ENCODE results near the gene PLPPR3. TPM values are rescaled to one million over a fixed set of nuclear protein-coding genes. Genes with fewer than 3 reads are reported as not detected.

PLPPR3 gene
- total RNA-seq, 1 donor from 2014 or later, result 5.4 TPM

- Mint-ChIP-seq H3K9me3 (ENCODE audit: low read depth) (no peaks in the 10 kb centered on the region), H3K36me3 (ENCODE audit: low read depth) (peaks cover 17% of the 10 kb centered on the region), H3K27me3 (ENCODE audit: low read depth) (no peaks in the 10 kb centered on the region), H3K4me1 (ENCODE audit: low read depth) (peaks cover 44% of the 10 kb centered on the region), H3K27ac (ENCODE audit: unreplicated experiment) (peak overlapping the region; percentile 78), H3K4me3 (ENCODE audit: unreplicated experiment) (peak overlapping the region; percentile 63)
- no peak for DNase-seq (ENCODE audit: low spot score)
- TF ChIP-seq, protein P1, sequence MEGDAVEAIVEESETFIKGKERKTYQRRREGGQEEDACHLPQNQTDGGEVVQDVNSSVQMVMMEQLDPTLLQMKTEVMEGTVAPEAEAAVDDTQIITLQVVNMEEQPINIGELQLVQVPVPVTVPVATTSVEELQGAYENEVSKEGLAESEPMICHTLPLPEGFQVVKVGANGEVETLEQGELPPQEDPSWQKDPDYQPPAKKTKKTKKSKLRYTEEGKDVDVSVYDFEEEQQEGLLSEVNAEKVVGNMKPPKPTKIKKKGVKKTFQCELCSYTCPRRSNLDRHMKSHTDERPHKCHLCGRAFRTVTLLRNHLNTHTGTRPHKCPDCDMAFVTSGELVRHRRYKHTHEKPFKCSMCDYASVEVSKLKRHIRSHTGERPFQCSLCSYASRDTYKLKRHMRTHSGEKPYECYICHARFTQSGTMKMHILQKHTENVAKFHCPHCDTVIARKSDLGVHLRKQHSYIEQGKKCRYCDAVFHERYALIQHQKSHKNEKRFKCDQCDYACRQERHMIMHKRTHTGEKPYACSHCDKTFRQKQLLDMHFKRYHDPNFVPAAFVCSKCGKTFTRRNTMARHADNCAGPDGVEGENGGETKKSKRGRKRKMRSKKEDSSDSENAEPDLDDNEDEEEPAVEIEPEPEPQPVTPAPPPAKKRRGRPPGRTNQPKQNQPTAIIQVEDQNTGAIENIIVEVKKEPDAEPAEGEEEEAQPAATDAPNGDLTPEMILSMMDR (IDR thresholded peaks at IDR 0.05), result no peak
These were observed 20.5 kb downstream of the PLPPR3 start for GRCh38 chr19:801030-801860.

- Mint-ChIP-seq H3K4me1 (ENCODE audit: low read depth) (peaks cover 44% of the 10 kb centered on the region), H3K9me3 (ENCODE audit: low read depth) (no peaks in the 10 kb centered on the region), H3K27ac (ENCODE audit: unreplicated experiment) (peak overlapping the region; percentile 93), H3K27me3 (ENCODE audit: low read depth) (no peaks in the 10 kb centered on the region), H3K4me3 (ENCODE audit: unreplicated experiment) (peak overlapping the region; percentile 81), H3K36me3 (ENCODE audit: low read depth) (peaks cover 17% of the 10 kb centered on the region)
- no peak for DNase-seq (ENCODE audit: low spot score)
- TF ChIP-seq, protein P1 (IDR thresholded peaks at IDR 0.05), result no peak
These were observed 21.3 kb downstream of the PLPPR3 start for GRCh38 chr19:800360-801029.

GRCh38 chr19:799076-799881, 22.5 kb downstream of the PLPPR3 start:
- H3K27ac Mint-ChIP-seq (ENCODE audit: unreplicated experiment), result peak overlapping the region; percentile 93
- TF ChIP-seq, protein P1 (IDR thresholded peaks at IDR 0.05), result peak; percentile 71
- H3K36me3 Mint-ChIP-seq (ENCODE audit: low read depth), result peaks cover 14% of the 10 kb centered on the region

DNA sequence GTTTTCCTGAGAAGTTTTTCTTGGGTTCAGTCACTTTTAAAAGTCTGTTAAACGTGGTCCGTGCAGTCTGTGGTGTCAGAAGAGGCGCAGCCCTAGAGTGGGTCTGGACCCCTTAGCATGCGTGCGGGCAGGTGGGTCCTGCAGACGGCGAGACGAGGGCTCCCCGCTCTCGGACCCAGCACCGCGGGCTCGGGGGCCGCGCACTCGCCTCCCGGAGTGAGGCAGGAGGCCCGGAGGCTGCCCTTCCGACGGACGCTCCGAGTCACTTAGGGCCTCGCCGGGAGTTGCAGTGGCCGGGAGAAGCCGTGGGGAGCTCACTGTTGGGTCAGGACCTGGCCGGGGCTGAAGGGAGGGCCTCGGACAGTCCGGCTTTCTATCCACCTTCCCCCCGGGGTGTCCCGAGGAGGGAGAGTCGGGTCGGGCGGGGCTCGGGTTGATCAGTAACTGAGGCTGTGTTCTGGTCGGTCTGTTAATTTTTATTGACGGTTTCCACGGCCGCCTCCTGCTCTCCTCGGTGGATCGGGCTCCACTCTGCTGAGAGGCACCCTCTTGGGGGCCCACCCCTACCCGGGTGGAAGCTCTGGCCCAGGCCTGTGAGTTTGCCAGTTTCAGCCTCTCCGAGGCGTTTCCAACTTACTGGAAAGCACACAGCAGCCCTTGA, 23.2 kb downstream of the PLPPR3 start:
- no peaks in the 10 kb centered on the region for H3K27me3 Mint-ChIP-seq (ENCODE audit: low read depth)
- TF ChIP-seq, protein P1 (IDR thresholded peaks at IDR 0.05), result no peak
- DNase-seq (ENCODE audit: low spot score), result peak; percentile 79

More at GRCh38 chr19:799076-799881, 22.5 kb downstream of the PLPPR3 start:
- H3K4me3 Mint-ChIP-seq (ENCODE audit: unreplicated experiment), result peak overlapping the region; percentile 81
- H3K9me3 Mint-ChIP-seq (ENCODE audit: low read depth), result no peaks in the 10 kb centered on the region
- peaks cover 44% of the 10 kb centered on the region for H3K4me1 Mint-ChIP-seq (ENCODE audit: low read depth)
- DNase-seq (ENCODE audit: low spot score), result no peak
- no peaks in the 10 kb centered on the region for H3K27me3 Mint-ChIP-seq (ENCODE audit: low read depth)

More for the DNA sequence above, 23.2 kb downstream of the PLPPR3 start:
- H3K27ac Mint-ChIP-seq (ENCODE audit: unreplicated experiment), result peak overlapping the region; percentile 93
- peaks cover 12% of the 10 kb centered on the region for H3K36me3 Mint-ChIP-seq (ENCODE audit: low read depth)
- H3K9me3 Mint-ChIP-seq (ENCODE audit: low read depth), result no peaks in the 10 kb centered on the region
- peaks cover 44% of the 10 kb centered on the region for H3K4me1 Mint-ChIP-seq (ENCODE audit: low read depth)
- H3K4me3 Mint-ChIP-seq (ENCODE audit: unreplicated experiment), result peak overlapping the region; percentile 81

Data from chondrocyte (in vitro differentiated cells).